ENCODE data around the gene CCL14. TPM values are rescaled to one million over a fixed set of nuclear protein-coding genes. Genes with fewer than 3 reads are reported as not detected.
"Not testable (repeated sequence)": the region's sequence is repeated elsewhere in the genome, so short reads cannot be mapped to it uniquely, and the experiment has no call there.

CCL14 gene
- total RNA-seq, 1 experiment from 2014 or later, result not detected

- CTCF ChIA-PET, result no interaction called here
- H3K9me3 ChIP-seq, result no peaks in the 10 kb centered on the region
- H3K27me3 ChIP-seq (replicated peaks; ENCODE audit: control insufficient read depth, insufficient read depth, low read length), result no peaks in the 10 kb centered on the region
- no peak for DNase-seq
- TF ChIP-seq CTCF (IDR thresholded peaks at IDR 0.05; ENCODE audit: insufficient read depth in 1 of 2, low read depth in 1 of 2, low read length in 1 of 2, severe bottlenecking in 1 of 2, unreplicated experiment in 1 of 2), result no peak
- Mint-ChIP-seq H3K4me1 (ENCODE audit: low read depth, unreplicated experiment) (peaks cover 18% of the 10 kb centered on the region), H3K27me3 (ENCODE audit: insufficient read depth, unreplicated experiment) (no peaks in the 10 kb centered on the region), H3K27ac (ENCODE audit: unreplicated experiment) (no peak overlapping the region), H3K36me3 (ENCODE audit: insufficient read depth, unreplicated experiment) (no peaks in the 10 kb centered on the region), H3K4me3 (ENCODE audit: unreplicated experiment) (no peak overlapping the region), H3K9me3 (ENCODE audit: unreplicated experiment) (no peaks in the 10 kb centered on the region)
- no peaks in the 10 kb centered on the region for H3K36me3 ChIP-seq (ENCODE audit: control insufficient read depth, insufficient read depth, low read length)
- BruUV-seq (replicated peaks), result no TSS peak
- POLR2A ChIA-PET, result no interaction called here
- peaks cover 21% of the 10 kb centered on the region for H3K4me1 ChIP-seq
- intact Hi-C loops (cut with micrococcal nuclease; ENCODE audit: unreplicated experiment), result no loop called here
- no peak overlapping the region for H3K4me3 ChIP-seq (ENCODE audit: low read depth, low read length)
These were observed 11.6 kb upstream of the CCL14 start for GRCh38 chr17:35998018-35998545.

- H3K27ac Mint-ChIP-seq (ENCODE audit: unreplicated experiment); BruUV-seq (replicated peaks); H3K9me3 ChIP-seq; H3K27me3 Mint-ChIP-seq (ENCODE audit: insufficient read depth, unreplicated experiment); CTCF ChIA-PET; H3K4me1 Mint-ChIP-seq (ENCODE audit: low read depth, unreplicated experiment); H3K9me3 Mint-ChIP-seq (ENCODE audit: unreplicated experiment); DNase-seq; POLR2A ChIA-PET; H3K36me3 Mint-ChIP-seq (ENCODE audit: insufficient read depth, unreplicated experiment); intact Hi-C loops (cut with micrococcal nuclease; ENCODE audit: unreplicated experiment); H3K27me3 ChIP-seq (replicated peaks; ENCODE audit: control insufficient read depth, insufficient read depth, low read length); H3K4me3 ChIP-seq (ENCODE audit: low read depth, low read length); H3K36me3 ChIP-seq (ENCODE audit: control insufficient read depth, insufficient read depth, low read length); H3K4me1 ChIP-seq; H3K4me3 Mint-ChIP-seq (ENCODE audit: unreplicated experiment): not testable (repeated sequence)
These were observed 8.8 kb upstream of the CCL14 start for GRCh38 chr17:35995346-35995745.

- BruUV-seq (replicated peaks), result no TSS peak
- DNase-seq, result peak in 1 of 2 experiments; percentile 48
- POLR2A ChIA-PET, result no interaction called here
- no peak for TF ChIP-seq CTCF (IDR thresholded peaks at IDR 0.05; ENCODE audit: insufficient read depth in 1 of 2, low read depth in 1 of 2, low read length in 1 of 2, severe bottlenecking in 1 of 2, unreplicated experiment in 1 of 2)
- H3K27ac Mint-ChIP-seq (ENCODE audit: unreplicated experiment), result no peak overlapping the region
- no peaks in the 10 kb centered on the region for H3K36me3 ChIP-seq (ENCODE audit: control insufficient read depth, insufficient read depth, low read length)
- CTCF ChIA-PET, result interaction anchor here (0.6 to 1.4 kb wide), 3 partner anchors 9 to 81 kb away, joined by 3 to 5 read pairs (median 4); no protein-coding TSS in a partner anchor
- H3K4me3 ChIP-seq (ENCODE audit: low read depth, low read length), result no peak overlapping the region
- intact Hi-C loops (cut with micrococcal nuclease; ENCODE audit: unreplicated experiment), result no loop called here
- H3K27me3 ChIP-seq (replicated peaks; ENCODE audit: control insufficient read depth, insufficient read depth, low read length), result no peaks in the 10 kb centered on the region
- H3K9me3 Mint-ChIP-seq (ENCODE audit: unreplicated experiment), result peaks cover 9% of the 10 kb centered on the region
- H3K36me3 Mint-ChIP-seq (ENCODE audit: insufficient read depth, unreplicated experiment), result no peaks in the 10 kb centered on the region
- peaks cover 12% of the 10 kb centered on the region; the same call in 1 of the 2 replicates for H3K9me3 ChIP-seq
- no peaks in the 10 kb centered on the region for H3K27me3 Mint-ChIP-seq (ENCODE audit: insufficient read depth, unreplicated experiment)
- no peaks in the 10 kb centered on the region for H3K4me1 ChIP-seq
- H3K4me3 Mint-ChIP-seq (ENCODE audit: unreplicated experiment), result no peak overlapping the region
- no peaks in the 10 kb centered on the region for H3K4me1 Mint-ChIP-seq (ENCODE audit: low read depth, unreplicated experiment)
These were observed 4.5 kb upstream of the CCL14 start for GRCh38 chr17:35991075-35991474.

- Mint-ChIP-seq H3K4me1 (ENCODE audit: low read depth, unreplicated experiment) (no peaks in the 10 kb centered on the region), H3K27me3 (ENCODE audit: insufficient read depth, unreplicated experiment) (no peaks in the 10 kb centered on the region), H3K27ac (ENCODE audit: unreplicated experiment) (no peak overlapping the region), H3K9me3 (ENCODE audit: unreplicated experiment) (peaks cover 9% of the 10 kb centered on the region), H3K4me3 (ENCODE audit: unreplicated experiment) (no peak overlapping the region), H3K36me3 (ENCODE audit: insufficient read depth, unreplicated experiment) (no peaks in the 10 kb centered on the region)
- intact Hi-C loops (cut with micrococcal nuclease; ENCODE audit: unreplicated experiment), result no loop called here
- Histone ChIP-seq H3K27me3 (replicated peaks; ENCODE audit: control insufficient read depth, insufficient read depth, low read length) (no peaks in the 10 kb centered on the region), H3K9me3 (peaks cover 12% of the 10 kb centered on the region; the same call in 1 of the 2 replicates), H3K4me3 (ENCODE audit: low read depth, low read length) (no peak overlapping the region), H3K4me1 (no peaks in the 10 kb centered on the region), H3K36me3 (ENCODE audit: control insufficient read depth, insufficient read depth, low read length) (no peaks in the 10 kb centered on the region)
- CTCF ChIA-PET, result no interaction called here
- TF ChIP-seq CTCF (IDR thresholded peaks at IDR 0.05; ENCODE audit: insufficient read depth in 1 of 2, low read depth in 1 of 2, low read length in 1 of 2, severe bottlenecking in 1 of 2, unreplicated experiment in 1 of 2), result no peak
- no TSS peak for BruUV-seq (replicated peaks)
- POLR2A ChIA-PET, result no interaction called here
- no peak for DNase-seq
These were observed 1.6 kb upstream of the CCL14 start for GRCh38 chr17:35988164-35988563.

All from Caco-2 (cell line).